HG03565 (cell line): ENCODE results near the gene SDR42E1.
"Not testable (repeated sequence)": the region's sequence is repeated elsewhere in the genome, so short reads cannot be mapped to it uniquely, and the experiment has no call there.

Experiments
- ATAC-seq: cut with Tn5 transposase; IDR thresholded peaks from one replicate; pipeline ENCODE4 v1.9.1; 2021; ENCODE audit warnings: mild to moderate bottlenecking, moderate library complexity; ENCODE audit not compliant: unreplicated experiment

The SDR42E1 gene

GRCh38 chr16:82007189-82007588 is 4.1 kb downstream of the SDR42E1 start:
- ATAC-seq: no peak

- no peak for ATAC-seq
These were observed 5.2 kb downstream of the SDR42E1 start for GRCh38 chr16:82006036-82006435.

GRCh38 chr16:82005027-82005830 is 6.0 kb downstream of the SDR42E1 start:
- ATAC-seq: no peak

- no peak for ATAC-seq
These were observed 6.7 kb downstream of the SDR42E1 start for GRCh38 chr16:82004601-82005000.

- ATAC-seq: no peak
These were observed 8.4 kb downstream of the SDR42E1 start for GRCh38 chr16:82002831-82003230.

- ATAC-seq: no peak
These were observed 13.5 kb downstream of the SDR42E1 start for GRCh38 chr16:81997738-81998137.

GRCh38 chr16:81996664-81997509 is 14.4 kb downstream of the SDR42E1 start:
- ATAC-seq: no peak

GRCh38 chr16:81995651-81996050 is 15.6 kb downstream of the SDR42E1 start:
- no peak for ATAC-seq

- ATAC-seq: no peak
These were observed 16.8 kb downstream of the SDR42E1 start for GRCh38 chr16:81994485-81994884.

- ATAC-seq: no peak
These were observed 18.4 kb downstream of the SDR42E1 start for GRCh38 chr16:81992859-81993258.

- no peak for ATAC-seq
These were observed 23.6 kb downstream of the SDR42E1 start for GRCh38 chr16:81987706-81988105.

- ATAC-seq: no peak
These were observed 24.1 kb downstream of the SDR42E1 start for GRCh38 chr16:81987121-81987520.

GRCh38 chr16:81977335-81977942 is 33.8 kb downstream of the SDR42E1 start:
- ATAC-seq: not testable (repeated sequence)

- ATAC-seq: no peak
These were observed 35.6 kb downstream of the SDR42E1 start for GRCh38 chr16:81975637-81976036.

- ATAC-seq: no peak
These were observed 37.5 kb downstream of the SDR42E1 start for GRCh38 chr16:81973737-81974136.

- no peak for ATAC-seq
These were observed 39.4 kb downstream of the SDR42E1 start for GRCh38 chr16:81971853-81972252.

- no peak for ATAC-seq
These were observed 43.9 kb downstream of the SDR42E1 start for GRCh38 chr16:81967358-81967757.

GRCh38 chr16:81964808-81965207 is 46.5 kb downstream of the SDR42E1 start:
- ATAC-seq: no peak

- no peak for ATAC-seq
These were observed 54.9 kb downstream of the SDR42E1 start for GRCh38 chr16:81956213-81956948.

GRCh38 chr16:81951564-81951963 is 59.7 kb downstream of the SDR42E1 start:
- no peak for ATAC-seq

- no peak for ATAC-seq
These were observed 65.1 kb downstream of the SDR42E1 start for GRCh38 chr16:81946206-81946605.
